H1 (cell line): ENCODE data around the gene TMPRSS2. TPM values are rescaled to one million over a fixed set of nuclear protein-coding genes. Genes with fewer than 3 reads are reported as not detected.

Experiments used
- CTCF ChIA-PET: fragments of 300-600 bp; sonication (Branson Sonifier 250); formaldehyde crosslinking; loops from one replicate; lab custom pipeline; 2021; ENCODE audit not compliant: partially characterized antibody; lab: Charles Lee
- POLR2A ChIA-PET: fragments of 300-600 bp; sonication (Branson Sonifier 250); formaldehyde crosslinking; loops from one replicate; lab custom pipeline; 2021; ENCODE audit warnings: inconsistent platforms; ENCODE audit not compliant: partially characterized antibody; lab: Charles Lee
- DNase-seq, 2 experiments: peaks; one replicate each; pipeline versions ENCODE4 v3.0.0 to v3.0.0-alpha.2; 2010 to 2022; ENCODE audit warnings: low spot score in 2 of 2, low read depth in 1 of 2, mixed read lengths in 1 of 2
- FAIRE-seq: peaks from 2 replicates; lab custom pipeline; 2011; peaks lifted over from hg19 to GRCh38; lab: Jason Lieb, UNC
- H2AFZ ChIP-seq: 2 replicates; pipeline ENCODE4 v1.8.1; 2012; ENCODE audit warnings: low read length, inconsistent platforms
- H2AK5ac ChIP-seq: 2 replicates; pipeline ENCODE4 v1.6.1; 2013; ENCODE audit warnings: low read depth, low read length
- H2BK120ac ChIP-seq: replicated peaks from 2 replicates; pipeline ENCODE3; 2013; ENCODE audit warnings: low read depth, low read length, inconsistent platforms
- H2BK12ac ChIP-seq: 2 replicates; pipeline ENCODE4 v1.6.1; 2013; ENCODE audit warnings: low read depth, low read length
- H2BK15ac ChIP-seq: 2 replicates; pipeline ENCODE4 v1.6.1; 2013; ENCODE audit warnings: low read length
- H2BK20ac ChIP-seq: 2 replicates; pipeline ENCODE4 v1.6.1; 2013; ENCODE audit warnings: low read length
- H2BK5ac ChIP-seq: 2 replicates; pipeline ENCODE4 v1.6.1; 2013; ENCODE audit warnings: low read depth, low read length
- H3K14ac ChIP-seq: 2 replicates; pipeline ENCODE4 v1.6.1; 2013; ENCODE audit warnings: inconsistent platforms; ENCODE audit not compliant: insufficient read length
- H3K18ac ChIP-seq: 2 replicates; pipeline ENCODE4 v1.6.1; 2013; ENCODE audit warnings: low read length; ENCODE audit errors: extremely low read depth
- H3K23ac ChIP-seq: 2 replicates; pipeline ENCODE4 v1.6.1; 2013; ENCODE audit warnings: inconsistent platforms; ENCODE audit not compliant: insufficient read length
- H3K23me2 ChIP-seq: 2 replicates; pipeline ENCODE4 v1.6.1; 2013; ENCODE audit warnings: low read depth, low read length
- H3K27ac ChIP-seq: 2 replicates; pipeline ENCODE4 v1.6.1; 2011; ENCODE audit warnings: low read depth, low read length, inconsistent platforms
- H3K27me3 ChIP-seq, 4 experiments: replicated peaks in 1 of 4; 1 replicate in 1 of 4; 2 replicates in 3 of 4; pipeline versions ENCODE4 v1.6.1 to v1.8.1; 2011 to 2013; ENCODE audit warnings: low read length in 3 of 4, mild to moderate bottlenecking in 3 of 4, inconsistent platforms in 2 of 4, mixed read lengths in 2 of 4, moderate library complexity in 1 of 4; ENCODE audit not compliant: control insufficient read depth in 3 of 4, insufficient read depth in 3 of 4; ENCODE audit errors: extremely low read depth in 1 of 4
- H3K36me3 ChIP-seq, 4 experiments: 2 replicates each; pipeline versions ENCODE4 v1.6.1 to v1.8.1; 2011 to 2013; ENCODE audit warnings: mild to moderate bottlenecking in 4 of 4, low read length in 3 of 4, moderate library complexity in 2 of 4, control low read depth in 1 of 4, inconsistent platforms in 1 of 4; ENCODE audit not compliant: insufficient read depth in 4 of 4, control insufficient read depth in 2 of 4
- H3K4ac ChIP-seq: replicated peaks from 2 replicates; pipeline ENCODE3; 2013; ENCODE audit warnings: low read length, low read depth, mixed read lengths, inconsistent platforms; ENCODE audit not compliant: insufficient read length
- H3K4me1 ChIP-seq, 4 experiments: replicated peaks in 1 of 4; 1 replicate in 1 of 4; 2 replicates in 3 of 4; pipeline versions ENCODE4 v1.6.1 to v1.8.1; 2011 to 2013; ENCODE audit warnings: low read length in 3 of 4, inconsistent platforms in 2 of 4, mixed read lengths in 1 of 4; ENCODE audit not compliant: insufficient read depth in 4 of 4, control insufficient read depth in 3 of 4
- H3K4me2 ChIP-seq, 2 experiments: 2 replicates each; pipeline versions ENCODE4 v1.6.1 to v1.8.1; 2011 to 2013; ENCODE audit warnings: low read depth in 2 of 2, low read length in 2 of 2, control low read depth in 1 of 2, inconsistent platforms in 1 of 2, mild to moderate bottlenecking in 1 of 2; ENCODE audit not compliant: insufficient read depth in 1 of 2
- H3K4me3 ChIP-seq, 4 experiments: fragments of 200-600, 300-600 bp in 1 of 4; sonication (generic), shearing (Covaris generic), sonication (Bioruptor Twin) in 1 of 4; 2 replicates each; pipeline versions ENCODE4 v1.5.1 to v1.8.1; 2011 to 2016; ENCODE audit warnings: low read length in 4 of 4, low read depth in 3 of 4, control low read depth in 2 of 4, inconsistent platforms in 2 of 4, mild to moderate bottlenecking in 2 of 4, mixed read lengths in 1 of 4, moderate library complexity in 1 of 4; ENCODE audit not compliant: insufficient read depth in 2 of 4; ENCODE audit errors: extremely low read depth in 1 of 4
- H3K56ac ChIP-seq: replicated peaks from 2 replicates; pipeline ENCODE3; 2013; ENCODE audit warnings: low read depth, mild to moderate bottlenecking, mixed read lengths, low read length, inconsistent platforms; ENCODE audit not compliant: insufficient read length
- H3K79me1 ChIP-seq: 2 replicates; pipeline ENCODE4 v1.6.1; 2013; ENCODE audit warnings: low read depth, low read length, control low read depth
- H3K79me2 ChIP-seq, 2 experiments: 2 replicates each; pipeline versions ENCODE4 v1.6.1 to v1.8.1; 2012 to 2013; ENCODE audit warnings: low read length in 2 of 2, mild to moderate bottlenecking in 2 of 2, inconsistent platforms in 1 of 2; ENCODE audit not compliant: insufficient read depth in 2 of 2, control insufficient read depth in 1 of 2
- H3K9ac ChIP-seq, 4 experiments: replicated peaks in 1 of 4; 1 replicate in 1 of 4; 2 replicates in 3 of 4; pipeline versions ENCODE4 v1.6.1 to v1.8.1; 2011 to 2013; ENCODE audit warnings: low read depth in 3 of 4, low read length in 3 of 4, control low read depth in 2 of 4, mild to moderate bottlenecking in 2 of 4, moderate library complexity in 2 of 4, inconsistent platforms in 1 of 4; ENCODE audit errors: extremely low read depth in 1 of 4
- H3K9me3 ChIP-seq, 2 experiments: 2 replicates each; pipeline versions ENCODE4 v1.6.1 to v1.8.1; 2012 to 2013; ENCODE audit warnings: mild to moderate bottlenecking in 2 of 2, moderate library complexity in 2 of 2, control low read depth in 1 of 2, inconsistent platforms in 1 of 2, low read depth in 1 of 2, low read length in 1 of 2, mixed read lengths in 1 of 2; ENCODE audit not compliant: insufficient read depth in 2 of 2
- H4K20me1 ChIP-seq, 2 experiments: replicated peaks in 1 of 2; 2 replicates each; pipeline versions ENCODE3 to v1.8.1; 2011 to 2013; ENCODE audit warnings: inconsistent platforms in 2 of 2, low read length in 2 of 2, mild to moderate bottlenecking in 1 of 2; ENCODE audit not compliant: insufficient read depth in 2 of 2, control insufficient read depth in 1 of 2
- H4K5ac ChIP-seq: 2 replicates; pipeline ENCODE4 v1.6.1; 2013; ENCODE audit warnings: low read length, low read depth, mixed read lengths, inconsistent platforms; ENCODE audit not compliant: insufficient read length
- H4K8ac ChIP-seq: 2 replicates; pipeline ENCODE4 v1.8.0; 2013; ENCODE audit warnings: mild to moderate bottlenecking, moderate library complexity, low read length, inconsistent platforms; ENCODE audit not compliant: insufficient read depth; ENCODE audit errors: extremely low read depth
- H4K91ac ChIP-seq: replicated peaks from 2 replicates; pipeline ENCODE3; 2013; ENCODE audit warnings: low read length, mixed read lengths, inconsistent platforms; ENCODE audit not compliant: insufficient read length
- BCL11A ChIP-seq, 2 experiments: IDR thresholded peaks; one replicate each; pipeline ENCODE4 v1.6.1; 2011; ENCODE audit warnings: low read depth in 2 of 2, low read length in 2 of 2, mild to moderate bottlenecking in 2 of 2
- CBX5 ChIP-seq: fragments of 300-800, 300-1000 bp; sonication (generic); IDR thresholded peaks from 2 replicates; pipeline ENCODE4 v1.7.1; 2016; ENCODE audit warnings: antibody characterized with exemption, low read length, low read depth
- CBX8 ChIP-seq: fragments of 300-800, 300-1000 bp; sonication (generic); IDR thresholded peaks from 2 replicates; pipeline ENCODE4 v1.7.1; 2016; ENCODE audit warnings: low read depth, low read length, borderline replicate concordance
- CHD2 ChIP-seq: IDR thresholded peaks from 2 replicates; pipeline ENCODE4 v1.6.1; 2012; ENCODE audit warnings: low read length, improper control_type of control experiment
- KDM5A ChIP-seq: fragments of 200-600 bp; IDR thresholded peaks from 2 replicates; pipeline ENCODE4 v1.7.1; 2012; ENCODE audit warnings: mild to moderate bottlenecking, low read length, inconsistent platforms, mixed read lengths
- POLR2A ChIP-seq, 2 experiments: IDR thresholded peaks; 1 replicate in 1 of 2; 2 replicates in 1 of 2; pipeline ENCODE4 v1.6.1; 2011; ENCODE audit warnings: low read depth in 2 of 2, low read length in 2 of 2, mild to moderate bottlenecking in 2 of 2; ENCODE audit errors: control extremely low read depth in 1 of 2
- POLR2AphosphoS5 ChIP-seq: IDR thresholded peaks from 2 replicates; pipeline ENCODE4 v1.6.1; 2011; ENCODE audit warnings: low read depth, low read length
- POU5F1 ChIP-seq: IDR thresholded peaks from 2 replicates; pipeline ENCODE4 v1.6.1; 2011; ENCODE audit warnings: low read depth, mild to moderate bottlenecking, low read length, moderate library complexity
- RAD21 ChIP-seq, 2 experiments: IDR thresholded peaks in 1 of 2; conservative IDR thresholded peaks in 1 of 2; 2 replicates each; pipeline ENCODE4 v1.6.1; 2011; ENCODE audit warnings: low read depth in 2 of 2, low read length in 2 of 2, improper control_type of control experiment in 1 of 2, inconsistent platforms in 1 of 2, mild to moderate bottlenecking in 1 of 2, moderate library complexity in 1 of 2
- RFX5 ChIP-seq: IDR thresholded peaks from 2 replicates; pipeline ENCODE4 v1.6.1; 2011; ENCODE audit warnings: low read depth, low read length, improper control_type of control experiment, borderline replicate concordance
- SIN3A ChIP-seq, 2 experiments: IDR thresholded peaks in 1 of 2; conservative IDR thresholded peaks in 1 of 2; 2 replicates each; pipeline ENCODE4 v1.6.1; 2011 to 2012; ENCODE audit warnings: low read length in 2 of 2, improper control_type of control experiment in 1 of 2, low read depth in 1 of 2, mild to moderate bottlenecking in 1 of 2
- YY1 ChIP-seq: IDR thresholded peaks from 2 replicates; pipeline ENCODE4 v1.6.1; 2011; ENCODE audit warnings: low read depth, mild to moderate bottlenecking, low read length
- WGBS, 2 experiments: shearing (Covaris generic) in 1 of 2; methylation state at CpG; one replicate each; pipeline versions ENCODE4 v1.1.6 to v1.1.7; 2013 to 2015; ENCODE audit warnings: low lambda C conversion rate in 2 of 2, mixed read lengths in 2 of 2, inconsistent platforms in 1 of 2, low coverage in 1 of 2, missing lambda C conversion rate in 1 of 2; ENCODE audit not compliant: insufficient replicate concordance in 2 of 2, insufficient coverage in 1 of 2, insufficient read length in 1 of 2; ENCODE audit errors: extremely low coverage in 1 of 2, missing lambda C conversion rate in 1 of 2; 5-methylcytosine and 5-hydroxymethylcytosine counted together
- polyA plus RNA-seq, 7 experiments: library from polyadenylated mRNA; depleted of rRNA in 3 of 7; stranded (reverse) in 5 of 7; unstranded in 2 of 7; fragments of >200 nt in 5 of 7; fragments of 200-250 nt in 2 of 7; gene quantifications; 1 replicate in 5 of 7; 2 replicates in 1 of 7; 4 replicates in 1 of 7; pipeline versions ENCODE4 v1.2.1 to v1.2.3, GENCODE V29; 2011 to 2013; ENCODE audit warnings: missing spikeins in 2 of 7, mixed read lengths in 2 of 7
- total RNA-seq: library from RNA; stranded (reverse); fragmentation: NEBNext Ultra II Directional; extraction: Animal tissue kit (Norgen Biotek cat#: 25700); gene quantifications from 2 replicates; pipeline ENCODE4 v1.2.1, GENCODE V29; 2021
- TF ChIP-seq, protein P1 (sequence below): IDR thresholded peaks from 2 replicates; pipeline ENCODE4 v1.6.1; 2012; ENCODE audit warnings: inconsistent platforms

Gene TMPRSS2
- total and polyA plus RNA-seq, 2 of the 8 experiments (the other 6 are each of a cell fraction or from before 2014, with no cell fraction given), result 9.2 to 11.0 TPM

DNA sequence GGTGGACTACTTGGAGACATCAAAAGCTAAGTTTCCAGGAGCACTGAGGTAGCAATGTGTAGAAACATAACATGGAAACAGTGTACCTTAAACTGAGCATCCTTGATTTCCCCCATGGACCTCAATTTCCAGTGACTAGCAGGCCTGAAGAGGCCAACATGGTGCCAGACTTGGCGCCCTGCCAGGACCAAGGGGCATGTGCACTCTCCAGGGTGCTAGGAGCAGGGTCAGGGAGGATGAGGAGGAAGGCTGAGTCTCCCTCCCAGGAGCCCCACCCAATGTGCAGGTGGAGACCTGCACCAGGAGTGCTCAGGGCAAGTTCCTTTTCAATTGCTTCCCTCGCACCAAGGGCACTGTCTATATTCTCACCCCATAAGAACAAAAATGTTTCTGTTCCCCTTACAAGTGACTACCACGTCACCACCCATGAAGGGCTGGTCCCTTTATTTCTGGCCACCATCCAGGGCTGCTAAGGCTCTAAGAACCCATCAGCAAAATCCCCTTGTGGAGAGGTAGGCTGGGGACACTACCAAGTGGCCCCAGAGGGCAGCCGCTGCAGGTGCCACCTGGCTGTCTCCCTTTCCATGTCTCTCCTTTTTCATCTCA, 42.7 kb downstream of the TMPRSS2 start:
- peaks cover 4 to 24% (median 14%) of the 10 kb centered on the region in 4 experiments; a peak in 7 of 8 replicates for H3K36me3 ChIP-seq
- DNase-seq (no peak), FAIRE-seq (no peak)
- no peak overlapping the region for H2BK15ac ChIP-seq
- no peak overlapping the region for H4K5ac ChIP-seq
- no peak overlapping the region for H2AK5ac ChIP-seq
- no peak overlapping the region for H2BK12ac ChIP-seq
- H3K9ac ChIP-seq, result no peak overlapping the region
- no peaks in the 10 kb centered on the region for H4K20me1 ChIP-seq
- H3K14ac ChIP-seq, result no peak overlapping the region
- 96% methylated on average over 4 of the region's 4 CpGs; no CpG with 5 or more reads in 1 of the 2 experiments for WGBS, 2 experiments
- H3K79me1 ChIP-seq, result no peaks in the 10 kb centered on the region
- no peak overlapping the region for H3K23ac ChIP-seq
- ChIA-PET CTCF (interaction anchor here (1.0 kb wide), 1 partner anchor 182 kb away, joined by 3 read pairs; no protein-coding TSS in a partner anchor), POLR2A (interaction anchor here (1.0 to 1.6 kb wide), 3 partner anchors 10 to 26 kb away, joined by 3 to 4 read pairs (median 4); no protein-coding TSS in a partner anchor)
- no peak overlapping the region for H3K27ac ChIP-seq
- H2BK20ac ChIP-seq, result no peak overlapping the region
- no peak overlapping the region for H3K4ac ChIP-seq
- H3K9me3 ChIP-seq, result peaks cover 9 to 12% of the 10 kb centered on the region in 2 experiments
- H4K8ac ChIP-seq, result no peak overlapping the region
- H3K18ac ChIP-seq, result no peak overlapping the region
- no peak overlapping the region for H3K56ac ChIP-seq
- H3K4me3 ChIP-seq, result no peak overlapping the region
- H3K27me3 ChIP-seq, result no peaks in the 10 kb centered on the region
- H2BK5ac ChIP-seq, result no peak overlapping the region
- H3K79me2 ChIP-seq, result no peaks in the 10 kb centered on the region
- H3K4me1 ChIP-seq, result peaks cover 0 to 7% (median 1%) of the 10 kb centered on the region in 4 experiments; a peak in 5 of 7 replicates
- H3K4me2 ChIP-seq, result no peak overlapping the region
- H3K23me2 ChIP-seq, result no peaks in the 10 kb centered on the region
- no peak overlapping the region for H2AFZ ChIP-seq
- no peak overlapping the region for H2BK120ac ChIP-seq
- no peak overlapping the region for H4K91ac ChIP-seq
- TF ChIP-seq CHD2 (no peak), RFX5 (no peak), POLR2AphosphoS5 (no peak), CBX8 (no peak), KDM5A (no peak), POLR2A (IDR thresholded peaks at IDR 0.05; ENCODE audit: control extremely low read depth in 1 of 2, low read depth in 2 of 2, low read length in 2 of 2) (no peak), RAD21 (IDR thresholded peaks at IDR 0.05 in 1 of 2, conservative IDR thresholded peaks at IDR 0.05 in 1 of 2; ENCODE audit: low read depth in 2 of 2, low read length in 2 of 2) (no peak), POU5F1 (no peak), SIN3A (conservative IDR thresholded peaks at IDR 0.05 in 1 of 2, IDR thresholded peaks at IDR 0.05 in 1 of 2; ENCODE audit: low read depth in 1 of 2, low read length in 2 of 2) (no peak), YY1 (no peak), CBX5 (no peak), BCL11A (IDR thresholded peaks at IDR 0.05; ENCODE audit: low read depth in 2 of 2, low read length in 2 of 2) (no peak)
- TF ChIP-seq, protein P1, sequence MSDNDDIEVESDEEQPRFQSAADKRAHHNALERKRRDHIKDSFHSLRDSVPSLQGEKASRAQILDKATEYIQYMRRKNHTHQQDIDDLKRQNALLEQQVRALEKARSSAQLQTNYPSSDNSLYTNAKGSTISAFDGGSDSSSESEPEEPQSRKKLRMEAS, result no peak
